CD4-positive, alpha-beta T cell (primary cell): ENCODE measurements around the gene SHROOM1. TPM values are rescaled to one million over a fixed set of nuclear protein-coding genes. Genes with fewer than 3 reads are reported as not detected.
A peak's percentile ranks its signal among the peaks of the same experiment; 100 is the strongest.

Experiments used
- ATAC-seq: fragments of 200-7000 bp; cut with Tn5 transposase; one replicate; pipeline ENCODE4 v1.10.0; 2022; ENCODE audit warnings: mild to moderate bottlenecking; ENCODE audit not compliant: poor library complexity
- CTCF ChIA-PET: fragments of 350-600 bp; sonication (Branson Sonifier 250); formaldehyde crosslinking; loops from one replicate; lab custom pipeline; 2021; ENCODE audit warnings: antibody characterized with exemption, inconsistent platforms; lab: Charles Lee
- POLR2A ChIA-PET: fragments of 350-600 bp; sonication (Branson Sonifier 250); formaldehyde crosslinking; loops from one replicate; lab custom pipeline; 2021; ENCODE audit warnings: antibody characterized with exemption, inconsistent platforms; lab: Charles Lee
- DNase-seq, 14 experiments: peaks; one replicate each; pipeline ENCODE4 v3.0.0-alpha.2; 2013 to 2020; ENCODE audit warnings: mixed read lengths in 2 of 14
- H3K27ac ChIP-seq, 2 donors: one replicate each; pipeline versions ENCODE4 v1.5.1 to v1.7.0; 2013; ENCODE audit warnings: low read length in 2 of 2, low read depth in 1 of 2, mild to moderate bottlenecking in 1 of 2
- H3K27me3 ChIP-seq, 2 experiments: 1 replicate in 1 of 2; 2 replicates in 1 of 2; pipeline versions ENCODE4 v1.6.1 to v1.7.0; 2013; ENCODE audit warnings: low read length in 2 of 2, control low read depth in 1 of 2, mild to moderate bottlenecking in 1 of 2, moderate library complexity in 1 of 2; ENCODE audit not compliant: insufficient read depth in 2 of 2, control insufficient read depth in 1 of 2
- H3K36me3 ChIP-seq: one replicate; pipeline ENCODE4 v1.6.1; 2013; ENCODE audit warnings: low read length, control low read depth; ENCODE audit not compliant: insufficient read depth
- H3K4me1 ChIP-seq: one replicate; pipeline ENCODE4 v1.6.1; 2013; ENCODE audit warnings: low read length, control low read depth; ENCODE audit not compliant: insufficient read depth
- H3K4me3 ChIP-seq: one replicate; pipeline ENCODE4 v1.5.1; 2013; ENCODE audit warnings: mild to moderate bottlenecking, low read length, moderate library complexity
- H3K9me3 ChIP-seq, 2 experiments: 1 replicate in 1 of 2; 2 replicates in 1 of 2; pipeline versions ENCODE4 v1.6.1 to v1.7.0; 2013; ENCODE audit warnings: low read length in 2 of 2, mild to moderate bottlenecking in 2 of 2, control low read depth in 1 of 2, moderate library complexity in 1 of 2; ENCODE audit not compliant: control insufficient read depth in 1 of 2, insufficient read depth in 1 of 2
- H3K27ac Mint-ChIP-seq: one replicate; pipeline ENCODE4 v1.8.0; 2020; ENCODE audit warnings: mixed read lengths
- H3K27me3 Mint-ChIP-seq: one replicate; pipeline ENCODE4 v1.8.0; 2021; ENCODE audit warnings: mixed read lengths
- H3K36me3 Mint-ChIP-seq: one replicate; pipeline ENCODE4 v1.8.0; 2021; ENCODE audit warnings: low read depth, mixed read lengths
- H3K4me1 Mint-ChIP-seq: one replicate; pipeline ENCODE4 v1.8.0; 2021; ENCODE audit warnings: low read depth, mixed read lengths
- H3K4me3 Mint-ChIP-seq: one replicate; pipeline ENCODE4 v1.8.0; 2020; ENCODE audit warnings: mild to moderate bottlenecking, mixed read lengths
- H3K9me3 Mint-ChIP-seq: one replicate; pipeline ENCODE4 v1.8.0; 2020; ENCODE audit warnings: mixed read lengths
- CTCF ChIP-seq: fragments of 200-600 bp; IDR thresholded peaks from one replicate; pipeline ENCODE4 v1.8.0; 2022; ENCODE audit warnings: antibody characterized with exemption, mild to moderate bottlenecking
- intact Hi-C, 2 experiments: fragments of 100-400 bp; cut with DNase I in 1 of 2; cut with micrococcal nuclease in 1 of 2; formaldehyde crosslinking; loops; one replicate each; pipeline versions ENCODE4 v1.15.1 to v1.9.0; 2023 to 2025; cut with DNase I, micrococcal nuclease
- total RNA-seq, 174 experiments: library from RNA in 2 of 174; stranded (reverse) in 2 of 174; gene quantifications; one replicate each; pipeline ENCODE4 v1.2.3 and lab custom pipeline; 2021 to 2026

Gene SHROOM1
- total RNA-seq, 2 experiments from 2014 or later: 0.59 TPM; not detected in 1

GRCh38 chr5:132828846-132829494 lies 1.5 kb downstream of the SHROOM1 start:
- no peak for ATAC-seq
- no peak for DNase-seq
- Mint-ChIP-seq H3K9me3 (no peaks in the 10 kb centered on the region), H3K27ac (no peak overlapping the region), H3K4me3 (peak overlapping the region; percentile 89), H3K4me1 (peaks cover 17% of the 10 kb centered on the region), H3K36me3 (no peaks in the 10 kb centered on the region), H3K27me3 (peaks cover 71% of the 10 kb centered on the region)
- no peak for TF ChIP-seq CTCF
- Histone ChIP-seq H3K4me1 (peaks cover 22% of the 10 kb centered on the region), H3K9me3 (peaks cover 0 to 11% of the 10 kb centered on the region in 2 experiments), H3K4me3 (no peak overlapping the region), H3K27me3 (peaks cover 45 to 60% of the 10 kb centered on the region in 2 experiments), H3K27ac (no peak overlapping the region), H3K36me3 (no peaks in the 10 kb centered on the region)
- ChIA-PET POLR2A (interaction anchor here (0.9 to 1.1 kb wide), 2 partner anchors 15 to 42 kb away, joined by 3 to 5 read pairs; partner anchors contain the start of gene SOWAHA), CTCF (interaction anchor here (1.0 to 1.7 kb wide), 7 partner anchors 9 to 329 kb away, joined by 3 to 13 read pairs (median 4); partner anchors contain the start of genes GDF9 and UQCRQ)
- intact Hi-C loops: no loop called here

- DNase-seq (no peak), ATAC-seq (no peak)
- H3K9me3 Mint-ChIP-seq: no peaks in the 10 kb centered on the region
- H3K36me3 ChIP-seq: no peaks in the 10 kb centered on the region
- intact Hi-C loops: no loop called here
- POLR2A ChIA-PET: no interaction called here
- peaks cover 77% of the 10 kb centered on the region for H3K27me3 Mint-ChIP-seq
- peaks cover 0 to 14% of the 10 kb centered on the region in 2 experiments for H3K9me3 ChIP-seq
- H3K4me1 Mint-ChIP-seq: peaks cover 17% of the 10 kb centered on the region
- no peak overlapping the region for H3K4me3 ChIP-seq
- CTCF ChIA-PET: interaction anchor here (0.7 to 1.7 kb wide), 4 partner anchors 8 to 328 kb away, joined by 3 to 10 read pairs (median 3); no protein-coding TSS in a partner anchor
- peak overlapping the region; percentile 11 for H3K4me3 Mint-ChIP-seq
- peaks cover 23% of the 10 kb centered on the region for H3K4me1 ChIP-seq
- TF ChIP-seq CTCF: no peak
- no peaks in the 10 kb centered on the region for H3K36me3 Mint-ChIP-seq
- no peak overlapping the region for H3K27ac ChIP-seq
- no peak overlapping the region for H3K27ac Mint-ChIP-seq
- H3K27me3 ChIP-seq: peaks cover 50 to 68% of the 10 kb centered on the region in 2 experiments
Observed at GRCh38 chr5:132827943-132828673, 2.3 kb downstream of the SHROOM1 start.

GRCh38 chr5:132826424-132827082 lies 3.9 kb downstream of the SHROOM1 start:
- CTCF ChIA-PET: interaction anchor here (1.5 kb wide), 1 partner anchor 11 kb away, joined by 4 read pairs; no protein-coding TSS in a partner anchor
- Histone ChIP-seq H3K36me3 (no peaks in the 10 kb centered on the region), H3K27me3 (peaks cover 52 to 72% of the 10 kb centered on the region in 2 experiments), H3K4me1 (peaks cover 28% of the 10 kb centered on the region), H3K27ac (no peak overlapping the region), H3K4me3 (no peak overlapping the region), H3K9me3 (peaks cover 0 to 14% of the 10 kb centered on the region in 2 experiments)
- intact Hi-C loops: no loop called here
- Mint-ChIP-seq H3K36me3 (no peaks in the 10 kb centered on the region), H3K4me1 (peaks cover 17% of the 10 kb centered on the region), H3K27ac (no peak overlapping the region), H3K9me3 (no peaks in the 10 kb centered on the region), H3K27me3 (peaks cover 77% of the 10 kb centered on the region), H3K4me3 (peak overlapping the region; percentile 34)
- no peak for DNase-seq
- TF ChIP-seq CTCF: no peak
- POLR2A ChIA-PET: no interaction called here
- ATAC-seq: no peak
